Esophagus squamous epithelium (tissue), 4 donors: ENCODE results near the gene LRP1.

Source experiments
- POLR2A ChIP-seq, 4 donors: fragments of 450-650 bp; IDR thresholded peaks; one replicate each; pipeline ENCODE4 v1.6.1; 2017; ENCODE audit warnings: antibody characterized with exemption in 4 of 4, mild to moderate bottlenecking in 4 of 4, moderate library complexity in 3 of 4
- TF ChIP-seq, protein P1 (sequence below), 6 experiments: fragments of 450-650 bp in 4 of 6; fragments of 200-600 bp in 2 of 6; sonication (generic) in 2 of 6; IDR thresholded peaks; one replicate each; pipeline ENCODE4 v1.5.1; 2016 to 2019; ENCODE audit warnings: antibody characterized with exemption in 6 of 6, mild to moderate bottlenecking in 4 of 6, moderate library complexity in 4 of 6

GRCh38 chr12:57196439-57196838 is 68.2 kb downstream of the LRP1 start:
- TF ChIP-seq, protein P1, sequence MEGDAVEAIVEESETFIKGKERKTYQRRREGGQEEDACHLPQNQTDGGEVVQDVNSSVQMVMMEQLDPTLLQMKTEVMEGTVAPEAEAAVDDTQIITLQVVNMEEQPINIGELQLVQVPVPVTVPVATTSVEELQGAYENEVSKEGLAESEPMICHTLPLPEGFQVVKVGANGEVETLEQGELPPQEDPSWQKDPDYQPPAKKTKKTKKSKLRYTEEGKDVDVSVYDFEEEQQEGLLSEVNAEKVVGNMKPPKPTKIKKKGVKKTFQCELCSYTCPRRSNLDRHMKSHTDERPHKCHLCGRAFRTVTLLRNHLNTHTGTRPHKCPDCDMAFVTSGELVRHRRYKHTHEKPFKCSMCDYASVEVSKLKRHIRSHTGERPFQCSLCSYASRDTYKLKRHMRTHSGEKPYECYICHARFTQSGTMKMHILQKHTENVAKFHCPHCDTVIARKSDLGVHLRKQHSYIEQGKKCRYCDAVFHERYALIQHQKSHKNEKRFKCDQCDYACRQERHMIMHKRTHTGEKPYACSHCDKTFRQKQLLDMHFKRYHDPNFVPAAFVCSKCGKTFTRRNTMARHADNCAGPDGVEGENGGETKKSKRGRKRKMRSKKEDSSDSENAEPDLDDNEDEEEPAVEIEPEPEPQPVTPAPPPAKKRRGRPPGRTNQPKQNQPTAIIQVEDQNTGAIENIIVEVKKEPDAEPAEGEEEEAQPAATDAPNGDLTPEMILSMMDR (IDR thresholded peaks at IDR 0.05), result no peak
- no peak for TF ChIP-seq POLR2A (IDR thresholded peaks at IDR 0.05)
